ENCODE measurements around the gene ASTL. TPM values are rescaled to one million over a fixed set of nuclear protein-coding genes. Genes with fewer than 3 reads are reported as not detected.
"Not testable (repeated sequence)": the region's sequence is repeated elsewhere in the genome, so short reads cannot be mapped to it uniquely, and the experiment has no call there.

Gene ASTL
- total RNA-seq, 1 donor from 2014 or later: not detected

GRCh38 chr2:96143231-96143847 lies 5.0 kb upstream of the ASTL start:
- H3K27me3 Mint-ChIP-seq (ENCODE audit: unreplicated experiment): peaks cover 9% of the 10 kb centered on the region
- H3K4me3 Mint-ChIP-seq (ENCODE audit: unreplicated experiment): no peak overlapping the region
- no peak overlapping the region for H3K27ac Mint-ChIP-seq (ENCODE audit: unreplicated experiment)
- peaks cover 10% of the 10 kb centered on the region for H3K4me1 Mint-ChIP-seq (ENCODE audit: low read depth, unreplicated experiment)
- TF ChIP-seq CTCF (IDR thresholded peaks at IDR 0.05; ENCODE audit: partially characterized antibody, unreplicated experiment): no peak
- peaks cover 2% of the 10 kb centered on the region for H3K9me3 Mint-ChIP-seq (ENCODE audit: unreplicated experiment)
- H3K36me3 Mint-ChIP-seq (ENCODE audit: unreplicated experiment): no peaks in the 10 kb centered on the region
- peak; percentile 8 for DNase-seq

GRCh38 chr2:96142217-96143113 lies 4.2 kb upstream of the ASTL start:
- H3K27me3 Mint-ChIP-seq (ENCODE audit: unreplicated experiment): peaks cover 9% of the 10 kb centered on the region
- H3K27ac Mint-ChIP-seq (ENCODE audit: unreplicated experiment): no peak overlapping the region
- DNase-seq: peak; percentile 10
- no peaks in the 10 kb centered on the region for H3K9me3 Mint-ChIP-seq (ENCODE audit: unreplicated experiment)
- no peak overlapping the region for H3K4me3 Mint-ChIP-seq (ENCODE audit: unreplicated experiment)
- no peak for TF ChIP-seq CTCF (IDR thresholded peaks at IDR 0.05; ENCODE audit: partially characterized antibody, unreplicated experiment)
- no peaks in the 10 kb centered on the region for H3K36me3 Mint-ChIP-seq (ENCODE audit: unreplicated experiment)
- H3K4me1 Mint-ChIP-seq (ENCODE audit: low read depth, unreplicated experiment): peaks cover 4% of the 10 kb centered on the region

GRCh38 chr2:96141624-96141967 lies 3.3 kb upstream of the ASTL start:
- H3K27ac Mint-ChIP-seq (ENCODE audit: unreplicated experiment); H3K9me3 Mint-ChIP-seq (ENCODE audit: unreplicated experiment); H3K27me3 Mint-ChIP-seq (ENCODE audit: unreplicated experiment); H3K4me3 Mint-ChIP-seq (ENCODE audit: unreplicated experiment); DNase-seq; H3K4me1 Mint-ChIP-seq (ENCODE audit: low read depth, unreplicated experiment); H3K36me3 Mint-ChIP-seq (ENCODE audit: unreplicated experiment): not testable (repeated sequence)

GRCh38 chr2:96140941-96141623 lies 2.8 kb upstream of the ASTL start:
- Mint-ChIP-seq H3K4me1 (ENCODE audit: low read depth, unreplicated experiment) (no peaks in the 10 kb centered on the region), H3K4me3 (ENCODE audit: unreplicated experiment) (no peak overlapping the region), H3K27me3 (ENCODE audit: unreplicated experiment) (peaks cover 9% of the 10 kb centered on the region), H3K36me3 (ENCODE audit: unreplicated experiment) (no peaks in the 10 kb centered on the region), H3K27ac (ENCODE audit: unreplicated experiment) (no peak overlapping the region), H3K9me3 (ENCODE audit: unreplicated experiment) (no peaks in the 10 kb centered on the region)
- peak; percentile 2 for DNase-seq
- no peak for TF ChIP-seq CTCF (IDR thresholded peaks at IDR 0.05; ENCODE audit: partially characterized antibody, unreplicated experiment)

- Mint-ChIP-seq H3K36me3 (ENCODE audit: unreplicated experiment) (no peaks in the 10 kb centered on the region), H3K9me3 (ENCODE audit: unreplicated experiment) (no peaks in the 10 kb centered on the region), H3K27me3 (ENCODE audit: unreplicated experiment) (peaks cover 6% of the 10 kb centered on the region), H3K4me1 (ENCODE audit: low read depth, unreplicated experiment) (no peaks in the 10 kb centered on the region), H3K27ac (ENCODE audit: unreplicated experiment) (no peak overlapping the region), H3K4me3 (ENCODE audit: unreplicated experiment) (no peak overlapping the region)
- no peak for DNase-seq
- TF ChIP-seq CTCF (IDR thresholded peaks at IDR 0.05; ENCODE audit: partially characterized antibody, unreplicated experiment): no peak
Measured at GRCh38 chr2:96139181-96139758, 968 bp upstream of the ASTL start.
